ENCODE data around the gene IL21. TPM values are rescaled to one million over a fixed set of nuclear protein-coding genes. Genes with fewer than 3 reads are reported as not detected.

The IL21 gene
- total RNA-seq, 2 experiments from 2014 or later, result 0.08 to 0.14 TPM

DNA sequence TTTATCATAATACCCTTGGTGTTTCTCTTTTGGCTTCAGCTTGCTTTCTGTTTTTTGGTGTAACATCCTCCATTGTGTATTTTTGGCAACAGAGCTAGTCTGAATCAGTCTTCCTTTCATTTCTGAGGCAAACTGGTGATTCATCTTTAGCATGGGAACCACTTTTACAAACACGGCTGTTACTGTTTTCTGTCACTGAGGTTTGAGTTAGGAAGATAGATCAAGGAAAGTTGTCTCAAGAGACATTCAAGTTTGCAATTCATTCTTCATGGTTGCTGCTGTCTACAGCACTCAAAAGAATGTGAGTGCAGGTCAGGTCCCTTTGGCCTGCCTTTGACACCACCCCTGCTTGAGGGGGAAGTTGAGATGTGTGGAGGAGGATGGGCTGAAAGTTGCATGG lies 36.3 kb downstream of the IL21 start:
- DNase-seq, result peak in 3 of 14 experiments; percentile 19 to 25 (median 24)
- CTCF ChIA-PET, result no interaction called here
- H3K36me3 Mint-ChIP-seq (ENCODE audit: low read depth), result no peaks in the 10 kb centered on the region

DNA sequence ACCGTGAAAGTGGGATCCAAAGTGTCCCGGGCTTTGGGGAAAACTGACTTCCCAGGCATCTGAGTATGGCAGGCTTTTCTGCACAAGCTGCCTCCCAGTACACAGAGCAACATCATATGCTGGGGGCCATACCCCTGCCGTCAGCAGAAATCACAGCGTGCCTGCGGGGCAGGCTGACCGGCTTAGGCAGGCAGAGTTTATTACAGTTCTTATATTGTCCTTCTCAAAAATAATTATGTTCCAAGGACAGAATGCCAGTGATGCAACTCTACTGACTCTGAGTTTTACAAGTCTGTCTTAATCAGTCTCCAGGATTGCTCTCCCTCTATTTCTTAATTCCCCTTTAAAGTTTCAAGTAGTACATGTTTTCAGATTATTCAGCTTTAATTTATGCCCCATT lies 37.0 kb downstream of the IL21 start:
- no peak overlapping the region for H3K27ac ChIP-seq (ENCODE audit: low read depth in 1 of 2, low read length in 2 of 2)
- H3K27me3 Mint-ChIP-seq, result no peaks in the 10 kb centered on the region
- no peak overlapping the region for H3K4me3 Mint-ChIP-seq
- ATAC-seq (ENCODE audit: poor library complexity) (no peak), DNase-seq (no peak)
- H3K9me3 Mint-ChIP-seq, result no peaks in the 10 kb centered on the region
- no peaks in the 10 kb centered on the region for H3K27me3 ChIP-seq (ENCODE audit: control insufficient read depth in 1 of 2, insufficient read depth in 2 of 2, low read length in 2 of 2)
- H3K4me3 ChIP-seq (ENCODE audit: low read length), result no peak overlapping the region
- H3K36me3 ChIP-seq (ENCODE audit: insufficient read depth, low read length), result no peaks in the 10 kb centered on the region
- H3K36me3 Mint-ChIP-seq (ENCODE audit: low read depth), result no peaks in the 10 kb centered on the region
- H3K4me1 ChIP-seq (ENCODE audit: insufficient read depth, low read length), result peaks cover 16% of the 10 kb centered on the region
- intact Hi-C loops (cut with DNase I, micrococcal nuclease), result no loop called here
- TF ChIP-seq, protein P1, sequence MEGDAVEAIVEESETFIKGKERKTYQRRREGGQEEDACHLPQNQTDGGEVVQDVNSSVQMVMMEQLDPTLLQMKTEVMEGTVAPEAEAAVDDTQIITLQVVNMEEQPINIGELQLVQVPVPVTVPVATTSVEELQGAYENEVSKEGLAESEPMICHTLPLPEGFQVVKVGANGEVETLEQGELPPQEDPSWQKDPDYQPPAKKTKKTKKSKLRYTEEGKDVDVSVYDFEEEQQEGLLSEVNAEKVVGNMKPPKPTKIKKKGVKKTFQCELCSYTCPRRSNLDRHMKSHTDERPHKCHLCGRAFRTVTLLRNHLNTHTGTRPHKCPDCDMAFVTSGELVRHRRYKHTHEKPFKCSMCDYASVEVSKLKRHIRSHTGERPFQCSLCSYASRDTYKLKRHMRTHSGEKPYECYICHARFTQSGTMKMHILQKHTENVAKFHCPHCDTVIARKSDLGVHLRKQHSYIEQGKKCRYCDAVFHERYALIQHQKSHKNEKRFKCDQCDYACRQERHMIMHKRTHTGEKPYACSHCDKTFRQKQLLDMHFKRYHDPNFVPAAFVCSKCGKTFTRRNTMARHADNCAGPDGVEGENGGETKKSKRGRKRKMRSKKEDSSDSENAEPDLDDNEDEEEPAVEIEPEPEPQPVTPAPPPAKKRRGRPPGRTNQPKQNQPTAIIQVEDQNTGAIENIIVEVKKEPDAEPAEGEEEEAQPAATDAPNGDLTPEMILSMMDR (IDR thresholded peaks at IDR 0.05), result no peak
- POLR2A ChIA-PET, result no interaction called here
- H3K27ac Mint-ChIP-seq, result no peak overlapping the region
- CTCF ChIA-PET, result no interaction called here
- H3K9me3 ChIP-seq (ENCODE audit: control insufficient read depth in 1 of 2, insufficient read depth in 1 of 2, low read length in 2 of 2), result no peaks in the 10 kb centered on the region
- peaks cover 43% of the 10 kb centered on the region for H3K4me1 Mint-ChIP-seq (ENCODE audit: low read depth)

More for the DNA sequence above, 36.3 kb downstream of the IL21 start:
- peak; percentile 68 for ATAC-seq (ENCODE audit: poor library complexity)
- POLR2A ChIA-PET, result no interaction called here
- no peaks in the 10 kb centered on the region for H3K9me3 Mint-ChIP-seq
- no peak overlapping the region for H3K4me3 ChIP-seq (ENCODE audit: low read length)
- no peak overlapping the region for H3K27ac ChIP-seq (ENCODE audit: low read depth in 1 of 2, low read length in 2 of 2)
- no peaks in the 10 kb centered on the region for H3K27me3 ChIP-seq (ENCODE audit: control insufficient read depth in 1 of 2, insufficient read depth in 2 of 2, low read length in 2 of 2)
- H3K27me3 Mint-ChIP-seq, result no peaks in the 10 kb centered on the region
- H3K4me3 Mint-ChIP-seq, result peak overlapping the region; percentile 3
- TF ChIP-seq, protein P1 (IDR thresholded peaks at IDR 0.05), result no peak
- H3K27ac Mint-ChIP-seq, result peak overlapping the region; percentile 70
- H3K36me3 ChIP-seq (ENCODE audit: insufficient read depth, low read length), result no peaks in the 10 kb centered on the region
- intact Hi-C loops (cut with DNase I, micrococcal nuclease), result no loop called here
- no peaks in the 10 kb centered on the region for H3K9me3 ChIP-seq (ENCODE audit: control insufficient read depth in 1 of 2, insufficient read depth in 1 of 2, low read length in 2 of 2)
- peaks cover 10% of the 10 kb centered on the region for H3K4me1 ChIP-seq (ENCODE audit: insufficient read depth, low read length)
- H3K4me1 Mint-ChIP-seq (ENCODE audit: low read depth), result peaks cover 37% of the 10 kb centered on the region

DNA sequence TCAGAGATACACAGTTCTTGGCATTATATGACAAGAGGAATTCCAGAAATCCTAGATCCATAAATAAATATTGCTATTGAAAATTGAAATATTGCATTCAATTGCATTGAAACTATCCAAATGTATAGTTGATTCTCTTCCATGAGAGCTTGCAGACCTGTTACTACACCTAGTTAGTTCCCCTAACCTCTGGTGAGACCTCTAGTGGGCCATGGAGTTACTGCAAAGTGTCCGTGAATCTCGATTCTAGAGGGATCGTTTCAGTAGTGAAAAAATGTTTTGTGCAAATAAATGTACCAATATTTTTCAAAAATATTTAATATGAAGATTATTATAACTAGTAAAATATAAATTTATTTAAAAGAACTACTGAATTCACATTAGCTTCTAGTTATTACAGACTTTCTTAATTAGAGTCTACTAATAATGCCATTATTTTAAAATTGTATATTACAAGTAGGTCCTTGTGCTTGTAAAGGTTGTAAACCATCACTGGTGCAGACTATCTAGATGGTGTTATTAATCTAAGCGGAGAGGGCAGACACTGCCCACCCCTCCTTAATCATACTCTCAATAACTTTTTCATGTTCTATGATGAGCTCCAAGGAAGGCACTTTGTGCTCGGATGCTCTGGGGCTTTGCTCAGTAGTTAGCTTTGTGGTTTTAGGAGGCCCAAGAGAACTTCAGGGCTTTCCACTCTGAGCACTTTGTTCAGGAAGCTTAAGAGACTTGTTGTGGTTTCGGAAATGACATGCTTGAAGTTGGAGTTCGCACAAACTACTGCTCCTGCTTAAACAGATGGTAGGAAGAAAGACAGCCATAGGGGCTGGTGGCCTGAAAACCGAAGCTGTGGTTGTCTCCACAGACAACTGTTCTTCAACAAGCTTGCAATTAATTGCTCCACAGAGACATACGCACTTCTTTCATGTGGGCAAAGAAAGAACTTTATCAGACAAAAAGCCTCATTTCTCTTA lies 42.8 kb downstream of the IL21 start:
- Histone ChIP-seq H3K4me1 (ENCODE audit: insufficient read depth, low read length) (peaks cover 23% of the 10 kb centered on the region), H3K9me3 (ENCODE audit: control insufficient read depth in 1 of 2, insufficient read depth in 1 of 2, low read length in 2 of 2) (no peaks in the 10 kb centered on the region), H3K27ac (ENCODE audit: low read depth in 1 of 2, low read length in 2 of 2) (peak overlapping the region; percentile 67 to 73), H3K27me3 (ENCODE audit: control insufficient read depth in 1 of 2, insufficient read depth in 2 of 2, low read length in 2 of 2) (no peaks in the 10 kb centered on the region), H3K36me3 (ENCODE audit: insufficient read depth, low read length) (no peaks in the 10 kb centered on the region), H3K4me3 (ENCODE audit: low read length) (peak overlapping the region; percentile 19)
- peaks cover 44% of the 10 kb centered on the region for H3K4me1 Mint-ChIP-seq (ENCODE audit: low read depth)
- H3K27me3 Mint-ChIP-seq, result no peaks in the 10 kb centered on the region
- no peaks in the 10 kb centered on the region for H3K9me3 Mint-ChIP-seq
- CTCF ChIA-PET, result interaction anchor here (0.6 to 2.1 kb wide), 17 partner anchors 11 to 777 kb away, joined by 3 to 9 read pairs (median 4); partner anchors contain the start of gene EXOSC9
- DNase-seq, result peak; percentile 35 to 93 (median 58)
- H3K27ac Mint-ChIP-seq, result peak overlapping the region; percentile 90
- peak overlapping the region; percentile 57 for H3K4me3 Mint-ChIP-seq
- TF ChIP-seq, protein P1 (IDR thresholded peaks at IDR 0.05), result peak; percentile 82
- H3K36me3 Mint-ChIP-seq (ENCODE audit: low read depth), result no peaks in the 10 kb centered on the region
- peak; percentile 82 for ATAC-seq (ENCODE audit: poor library complexity)
- intact Hi-C loops (cut with DNase I, micrococcal nuclease), result loop anchor here (2.0 to 10.0 kb wide), 8 partner anchors 119 to 753 kb away; partner anchors contain the start of genes BBS12 (in 1 of the 2), BLTP1 (in 1 of the 2), NUDT6 (in 1 of the 2) and TRPC3 (in 1 of the 2)
- POLR2A ChIA-PET, result interaction anchor here (0.6 to 2.6 kb wide), 9 partner anchors 13 to 777 kb away, joined by 3 to 15 read pairs (median 5); partner anchors contain the start of genes BBS12, EXOSC9 and IL2
